ENCODE measurements around the gene SLC1A7. TPM values are rescaled to one million over a fixed set of nuclear protein-coding genes. Genes with fewer than 3 reads are reported as not detected.

Gene SLC1A7
- total and polyA plus RNA-seq, 2 donors (not counting 1 experiment from before 2014, with no cell fraction given) = 0.10 TPM; not detected in 1

DNA sequence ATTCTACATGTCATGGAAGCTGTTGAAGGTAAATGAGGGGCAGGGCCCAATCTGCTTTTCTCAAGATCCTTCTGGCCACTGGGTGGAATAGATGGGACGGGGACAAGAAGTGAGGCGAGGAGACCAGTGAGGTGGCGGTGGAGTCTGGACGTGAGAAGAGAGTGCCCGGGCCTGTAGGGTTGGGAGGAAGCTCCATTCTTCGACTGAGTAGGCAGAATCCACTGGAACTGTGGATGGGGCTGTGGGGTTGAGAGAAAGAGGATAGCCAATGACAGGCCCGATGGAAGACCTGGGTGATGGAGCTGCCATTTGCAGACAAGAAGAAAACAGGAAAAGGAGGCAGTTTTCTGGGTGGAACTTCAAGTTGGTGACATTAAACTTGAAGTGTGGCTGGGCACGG, 10.3 kb downstream of the SLC1A7 start:
- Mint-ChIP-seq H3K27me3 (peaks cover 8% of the 10 kb centered on the region), H3K9me3 (ENCODE audit: insufficient read depth) (peaks cover under 1% of the 10 kb centered on the region), H3K27ac (no peak overlapping the region), H3K4me1 (no peaks in the 10 kb centered on the region), H3K4me3 (no peak overlapping the region)
- Histone ChIP-seq H2AFZ (ENCODE audit: insufficient read depth, low read depth, low read length, poor library complexity, severe bottlenecking) (no peak overlapping the region), H3K27me3 (replicated peaks in 1 of 4; ENCODE audit: control extremely low read depth in 1 of 4, control insufficient read depth in 3 of 4, insufficient read depth in 4 of 4, low read length in 3 of 4) (no peaks in the 10 kb centered on the region), H3K27ac (ENCODE audit: low read length in 2 of 2) (no peak overlapping the region), H3K79me2 (ENCODE audit: control insufficient read depth, insufficient read depth, low read length) (no peaks in the 10 kb centered on the region), H4K20me1 (ENCODE audit: control insufficient read depth, insufficient read depth, low read length, poor library complexity, severe bottlenecking) (no peaks in the 10 kb centered on the region), H3K36me3 (replicated peaks in 1 of 2; ENCODE audit: control extremely low read depth in 1 of 2, control insufficient read depth in 1 of 2, extremely low read depth in 1 of 2, insufficient read depth in 2 of 2, low read length in 1 of 2) (no peaks in the 10 kb centered on the region), H3K9me3 (ENCODE audit: control extremely low read depth in 1 of 3, control insufficient read depth in 2 of 3, insufficient read depth in 1 of 3, low read length in 2 of 3) (peaks cover 0 to 4% (median 0%) of the 10 kb centered on the region in 3 donors), H3K4me1 (ENCODE audit: control insufficient read depth in 2 of 2, insufficient read depth in 2 of 2, low read length in 2 of 2) (no peaks in the 10 kb centered on the region), H3K4me3 (ENCODE audit: control extremely low read depth in 1 of 5, extremely low read depth in 1 of 5, insufficient read depth in 1 of 5, low read depth in 2 of 5, low read length in 4 of 5) (no peak overlapping the region), H3K9ac (ENCODE audit: low read length) (no peak overlapping the region), H3K4me2 (replicated peaks; ENCODE audit: low read depth, low read length, poor library complexity, severe bottlenecking) (no peak overlapping the region)
- POLR2A ChIA-PET = no interaction called here
- CTCF ChIA-PET = interaction anchor here (0.9 kb wide), 1 partner anchor 9 kb away, joined by 3 read pairs; no protein-coding TSS in a partner anchor
- no peak for TF ChIP-seq EZH2 (IDR thresholded peaks at IDR 0.05; ENCODE audit: borderline replicate concordance, insufficient read depth, low read depth, low read length, poor library complexity, severe bottlenecking)
- TF ChIP-seq, protein P1, sequence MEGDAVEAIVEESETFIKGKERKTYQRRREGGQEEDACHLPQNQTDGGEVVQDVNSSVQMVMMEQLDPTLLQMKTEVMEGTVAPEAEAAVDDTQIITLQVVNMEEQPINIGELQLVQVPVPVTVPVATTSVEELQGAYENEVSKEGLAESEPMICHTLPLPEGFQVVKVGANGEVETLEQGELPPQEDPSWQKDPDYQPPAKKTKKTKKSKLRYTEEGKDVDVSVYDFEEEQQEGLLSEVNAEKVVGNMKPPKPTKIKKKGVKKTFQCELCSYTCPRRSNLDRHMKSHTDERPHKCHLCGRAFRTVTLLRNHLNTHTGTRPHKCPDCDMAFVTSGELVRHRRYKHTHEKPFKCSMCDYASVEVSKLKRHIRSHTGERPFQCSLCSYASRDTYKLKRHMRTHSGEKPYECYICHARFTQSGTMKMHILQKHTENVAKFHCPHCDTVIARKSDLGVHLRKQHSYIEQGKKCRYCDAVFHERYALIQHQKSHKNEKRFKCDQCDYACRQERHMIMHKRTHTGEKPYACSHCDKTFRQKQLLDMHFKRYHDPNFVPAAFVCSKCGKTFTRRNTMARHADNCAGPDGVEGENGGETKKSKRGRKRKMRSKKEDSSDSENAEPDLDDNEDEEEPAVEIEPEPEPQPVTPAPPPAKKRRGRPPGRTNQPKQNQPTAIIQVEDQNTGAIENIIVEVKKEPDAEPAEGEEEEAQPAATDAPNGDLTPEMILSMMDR (IDR thresholded peaks at IDR 0.05) = no peak
- DNase-seq = no peak
- WGBS (ENCODE audit: insufficient coverage) = 94% methylated on average over 8 of the region's 8 CpGs
- no peak for ATAC-seq (ENCODE audit: low read depth)
- intact Hi-C loops (cut with micrococcal nuclease) = no loop called here

DNA sequence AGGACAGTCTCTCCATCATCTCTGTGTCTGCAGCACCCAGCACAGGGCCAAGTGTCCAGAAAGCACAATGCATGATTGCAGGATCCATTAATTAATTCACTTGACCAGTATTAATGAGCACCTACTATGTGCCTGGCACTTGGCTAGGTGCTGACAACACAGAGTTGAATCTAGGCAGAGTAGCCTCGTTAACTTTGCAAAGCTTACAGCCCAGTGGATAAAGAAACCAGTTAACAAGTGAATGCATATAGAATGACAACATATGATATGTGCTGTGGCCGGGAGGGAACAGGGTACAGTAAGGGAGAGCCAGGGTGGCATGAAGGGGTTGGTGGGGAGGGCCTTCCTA, 10.9 kb downstream of the SLC1A7 start:
- WGBS (ENCODE audit: insufficient coverage) = 80% methylated on average over 2 of the region's 2 CpGs
- ATAC-seq (ENCODE audit: low read depth) = no peak
- Histone ChIP-seq H3K9me3 (ENCODE audit: control extremely low read depth in 1 of 3, control insufficient read depth in 2 of 3, insufficient read depth in 1 of 3, low read length in 2 of 3) (no peaks in the 10 kb centered on the region), H2AFZ (ENCODE audit: insufficient read depth, low read depth, low read length, poor library complexity, severe bottlenecking) (no peak overlapping the region), H3K27ac (ENCODE audit: low read length in 2 of 2) (no peak overlapping the region), H3K27me3 (replicated peaks in 1 of 4; ENCODE audit: control extremely low read depth in 1 of 4, control insufficient read depth in 3 of 4, insufficient read depth in 4 of 4, low read length in 3 of 4) (no peaks in the 10 kb centered on the region), H3K36me3 (replicated peaks in 1 of 2; ENCODE audit: control extremely low read depth in 1 of 2, control insufficient read depth in 1 of 2, extremely low read depth in 1 of 2, insufficient read depth in 2 of 2, low read length in 1 of 2) (no peaks in the 10 kb centered on the region), H3K4me3 (ENCODE audit: control extremely low read depth in 1 of 5, extremely low read depth in 1 of 5, insufficient read depth in 1 of 5, low read depth in 2 of 5, low read length in 4 of 5) (no peak overlapping the region), H3K79me2 (ENCODE audit: control insufficient read depth, insufficient read depth, low read length) (no peaks in the 10 kb centered on the region), H4K20me1 (ENCODE audit: control insufficient read depth, insufficient read depth, low read length, poor library complexity, severe bottlenecking) (no peaks in the 10 kb centered on the region), H3K4me1 (ENCODE audit: control insufficient read depth in 2 of 2, insufficient read depth in 2 of 2, low read length in 2 of 2) (no peaks in the 10 kb centered on the region), H3K4me2 (replicated peaks; ENCODE audit: low read depth, low read length, poor library complexity, severe bottlenecking) (no peak overlapping the region), H3K9ac (ENCODE audit: low read length) (no peak overlapping the region)
- TF ChIP-seq, protein P1 (IDR thresholded peaks at IDR 0.05) = no peak
- Mint-ChIP-seq H3K4me3 (no peak overlapping the region), H3K27me3 (peaks cover 8% of the 10 kb centered on the region), H3K9me3 (ENCODE audit: insufficient read depth) (no peaks in the 10 kb centered on the region), H3K4me1 (no peaks in the 10 kb centered on the region), H3K27ac (no peak overlapping the region)
- intact Hi-C loops (cut with micrococcal nuclease) = no loop called here
- CTCF ChIA-PET = no interaction called here
- DNase-seq = no peak
- POLR2A ChIA-PET = no interaction called here
